ENCODE results near the gene CRYL1. TPM values are rescaled to one million over a fixed set of nuclear protein-coding genes. Genes with fewer than 3 reads are reported as not detected.

CRYL1 gene
- total RNA-seq, 1 experiment from 2014 or later, result 2.9 TPM

DNA sequence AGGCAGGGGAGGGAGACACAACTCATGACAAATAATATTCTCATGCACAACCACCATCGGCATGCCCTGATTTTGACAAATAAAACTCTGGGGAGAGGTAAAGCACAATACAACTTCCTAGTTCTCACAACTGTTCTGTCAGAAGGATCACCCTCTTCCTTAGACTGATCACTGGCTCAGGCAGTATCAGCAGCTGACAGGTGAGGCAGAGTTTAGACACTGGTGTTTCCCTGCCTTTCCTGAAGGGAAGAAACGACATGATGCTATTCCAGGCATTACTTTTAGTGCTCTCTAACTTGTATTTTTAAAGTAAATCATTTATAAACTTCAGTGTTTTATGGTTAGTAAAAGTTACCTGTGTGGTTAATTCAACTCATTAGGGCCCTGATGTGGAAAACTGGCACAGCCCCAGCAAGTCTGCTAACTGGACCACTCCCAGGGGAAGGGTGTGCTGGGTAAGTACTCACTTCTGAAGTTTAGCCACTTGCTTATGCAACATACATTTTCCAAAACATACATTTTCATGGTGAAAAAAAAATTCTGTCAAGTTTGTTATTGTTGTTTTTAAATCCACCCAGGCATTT is 82.8 kb downstream of the CRYL1 start:
- Mint-ChIP-seq H3K4me1 (peaks cover 22% of the 10 kb centered on the region), H3K9me3 (peaks cover 26% of the 10 kb centered on the region), H3K27ac (no peak overlapping the region), H3K36me3 (peaks cover 14% of the 10 kb centered on the region), H3K27me3 (ENCODE audit: low read depth) (no peaks in the 10 kb centered on the region), H3K4me3 (no peak overlapping the region)
- ChIA-PET POLR2A (no interaction called here), CTCF (no interaction called here)
- DNase-seq (ENCODE audit: low spot score) (no peak), ATAC-seq (no peak)
- TF ChIP-seq NFATC4 (CRISPR knock-in tag; IDR thresholded peaks at IDR 0.05) (no peak), MYBL2 (CRISPR knock-in tag; IDR thresholded peaks at IDR 0.05) (no peak), ATF6 (CRISPR knock-in tag; IDR thresholded peaks at IDR 0.05) (no peak), TEAD1 (CRISPR knock-in tag; IDR thresholded peaks at IDR 0.05) (no peak), TCF7 (CRISPR knock-in tag; IDR thresholded peaks at IDR 0.05; ENCODE audit: low read depth) (no peak), ZNF532 (CRISPR knock-in tag; IDR thresholded peaks at IDR 0.05; ENCODE audit: borderline replicate concordance) (no peak), IRF1 (CRISPR knock-in tag; IDR thresholded peaks at IDR 0.05) (no peak), NR1H2 (CRISPR knock-in tag; IDR thresholded peaks at IDR 0.05) (no peak), SP1 (CRISPR knock-in tag; conservative IDR thresholded peaks at IDR 0.05) (no peak), ELF4 (CRISPR knock-in tag; IDR thresholded peaks at IDR 0.05; ENCODE audit: low read depth) (no peak), PRRX2 (CRISPR knock-in tag; IDR thresholded peaks at IDR 0.05) (no peak), ZNF138 (CRISPR knock-in tag; conservative IDR thresholded peaks at IDR 0.05) (no peak), HMGXB4 (CRISPR knock-in tag; IDR thresholded peaks at IDR 0.05) (no peak), MAX (CRISPR knock-in tag; IDR thresholded peaks at IDR 0.05) (no peak), NR3C1 (CRISPR knock-in tag; conservative IDR thresholded peaks at IDR 0.05; ENCODE audit: low read depth) (no peak), ZNF423 (CRISPR knock-in tag; IDR thresholded peaks at IDR 0.05) (no peak)
- TF ChIP-seq, protein P1, sequence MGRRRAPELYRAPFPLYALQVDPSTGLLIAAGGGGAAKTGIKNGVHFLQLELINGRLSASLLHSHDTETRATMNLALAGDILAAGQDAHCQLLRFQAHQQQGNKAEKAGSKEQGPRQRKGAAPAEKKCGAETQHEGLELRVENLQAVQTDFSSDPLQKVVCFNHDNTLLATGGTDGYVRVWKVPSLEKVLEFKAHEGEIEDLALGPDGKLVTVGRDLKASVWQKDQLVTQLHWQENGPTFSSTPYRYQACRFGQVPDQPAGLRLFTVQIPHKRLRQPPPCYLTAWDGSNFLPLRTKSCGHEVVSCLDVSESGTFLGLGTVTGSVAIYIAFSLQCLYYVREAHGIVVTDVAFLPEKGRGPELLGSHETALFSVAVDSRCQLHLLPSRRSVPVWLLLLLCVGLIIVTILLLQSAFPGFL (CRISPR knock-in tag; IDR thresholded peaks at IDR 0.05; ENCODE audit: borderline replicate concordance), result no peak
- TF ChIP-seq, protein P2, sequence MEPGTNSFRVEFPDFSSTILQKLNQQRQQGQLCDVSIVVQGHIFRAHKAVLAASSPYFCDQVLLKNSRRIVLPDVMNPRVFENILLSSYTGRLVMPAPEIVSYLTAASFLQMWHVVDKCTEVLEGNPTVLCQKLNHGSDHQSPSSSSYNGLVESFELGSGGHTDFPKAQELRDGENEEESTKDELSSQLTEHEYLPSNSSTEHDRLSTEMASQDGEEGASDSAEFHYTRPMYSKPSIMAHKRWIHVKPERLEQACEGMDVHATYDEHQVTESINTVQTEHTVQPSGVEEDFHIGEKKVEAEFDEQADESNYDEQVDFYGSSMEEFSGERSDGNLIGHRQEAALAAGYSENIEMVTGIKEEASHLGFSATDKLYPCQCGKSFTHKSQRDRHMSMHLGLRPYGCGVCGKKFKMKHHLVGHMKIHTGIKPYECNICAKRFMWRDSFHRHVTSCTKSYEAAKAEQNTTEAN (CRISPR knock-in tag; IDR thresholded peaks at IDR 0.05), result no peak

Measured in WTC11 (cell line).